ENCODE results near the gene CYB561D1. TPM values are rescaled to one million over a fixed set of nuclear protein-coding genes. Genes with fewer than 3 reads are reported as not detected.
A peak's percentile ranks its signal among the peaks of the same experiment; 100 is the strongest.

The CYB561D1 gene
- total RNA-seq, 1 donor, result 10.5 TPM

DNA sequence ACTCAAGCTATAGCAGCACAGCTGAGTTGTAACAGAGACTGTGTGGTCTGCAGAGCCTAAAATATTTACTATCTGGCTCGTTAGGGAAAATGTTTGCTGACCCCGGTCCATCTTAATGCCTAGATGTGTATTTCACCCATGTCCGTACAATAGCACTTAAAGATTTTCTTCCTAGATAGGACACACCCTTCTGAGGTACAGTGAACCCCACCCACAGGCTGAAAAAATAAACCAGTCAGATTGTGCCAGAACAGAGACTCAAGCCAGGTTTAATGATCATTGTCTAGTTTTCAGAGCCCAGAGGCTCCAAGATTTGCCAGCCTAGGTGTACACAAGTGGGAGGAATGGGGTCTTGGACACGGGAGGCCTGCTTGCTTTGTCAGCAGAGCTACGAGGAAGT lies 10.0 kb downstream of the CYB561D1 start:
- H2AFZ ChIP-seq (ENCODE audit: low read length), result no peak overlapping the region
- peak; percentile 19 for DNase-seq (ENCODE audit: insufficient read length, low spot score, missing footprints)
- no peak overlapping the region for H3K4me3 ChIP-seq (ENCODE audit: insufficient read depth, low read length)
- TF ChIP-seq, protein P1, sequence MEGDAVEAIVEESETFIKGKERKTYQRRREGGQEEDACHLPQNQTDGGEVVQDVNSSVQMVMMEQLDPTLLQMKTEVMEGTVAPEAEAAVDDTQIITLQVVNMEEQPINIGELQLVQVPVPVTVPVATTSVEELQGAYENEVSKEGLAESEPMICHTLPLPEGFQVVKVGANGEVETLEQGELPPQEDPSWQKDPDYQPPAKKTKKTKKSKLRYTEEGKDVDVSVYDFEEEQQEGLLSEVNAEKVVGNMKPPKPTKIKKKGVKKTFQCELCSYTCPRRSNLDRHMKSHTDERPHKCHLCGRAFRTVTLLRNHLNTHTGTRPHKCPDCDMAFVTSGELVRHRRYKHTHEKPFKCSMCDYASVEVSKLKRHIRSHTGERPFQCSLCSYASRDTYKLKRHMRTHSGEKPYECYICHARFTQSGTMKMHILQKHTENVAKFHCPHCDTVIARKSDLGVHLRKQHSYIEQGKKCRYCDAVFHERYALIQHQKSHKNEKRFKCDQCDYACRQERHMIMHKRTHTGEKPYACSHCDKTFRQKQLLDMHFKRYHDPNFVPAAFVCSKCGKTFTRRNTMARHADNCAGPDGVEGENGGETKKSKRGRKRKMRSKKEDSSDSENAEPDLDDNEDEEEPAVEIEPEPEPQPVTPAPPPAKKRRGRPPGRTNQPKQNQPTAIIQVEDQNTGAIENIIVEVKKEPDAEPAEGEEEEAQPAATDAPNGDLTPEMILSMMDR (IDR thresholded peaks at IDR 0.05; ENCODE audit: extremely low read depth, low read depth, low read length), result no peak
- no peaks in the 10 kb centered on the region for H3K27me3 ChIP-seq (ENCODE audit: insufficient read depth, low read length)
- H3K27ac ChIP-seq (ENCODE audit: low read depth, low read length), result no peak overlapping the region
- peaks cover 13% of the 10 kb centered on the region for H3K36me3 ChIP-seq (ENCODE audit: insufficient read depth, low read length)
- peaks cover 2% of the 10 kb centered on the region for H3K79me2 ChIP-seq (ENCODE audit: insufficient read depth, low read length)
- peaks cover 12% of the 10 kb centered on the region for H4K20me1 ChIP-seq (ENCODE audit: insufficient read depth, low read length)
- H3K4me2 ChIP-seq (ENCODE audit: insufficient read depth, low read length), result no peak overlapping the region
- H3K4me1 ChIP-seq (ENCODE audit: insufficient read depth, low read length), result no peaks in the 10 kb centered on the region
- no peaks in the 10 kb centered on the region for H3K9me3 ChIP-seq (ENCODE audit: low read depth, low read length)

GRCh38 chr1:109504974-109505373 lies 11.1 kb downstream of the CYB561D1 start:
- no peaks in the 10 kb centered on the region for H3K79me2 ChIP-seq (ENCODE audit: insufficient read depth, low read length)
- H3K27ac ChIP-seq (ENCODE audit: low read depth, low read length), result no peak overlapping the region
- H4K20me1 ChIP-seq (ENCODE audit: insufficient read depth, low read length), result peaks cover 9% of the 10 kb centered on the region
- H3K4me2 ChIP-seq (ENCODE audit: insufficient read depth, low read length), result no peak overlapping the region
- H3K4me1 ChIP-seq (ENCODE audit: insufficient read depth, low read length), result peaks cover 2% of the 10 kb centered on the region
- TF ChIP-seq, protein P1 (IDR thresholded peaks at IDR 0.05; ENCODE audit: extremely low read depth, low read depth, low read length), result no peak
- DNase-seq (ENCODE audit: insufficient read length, low spot score, missing footprints), result peak; percentile 68
- no peaks in the 10 kb centered on the region for H3K27me3 ChIP-seq (ENCODE audit: insufficient read depth, low read length)
- H3K4me3 ChIP-seq (ENCODE audit: insufficient read depth, low read length), result no peak overlapping the region
- peaks cover 13% of the 10 kb centered on the region for H3K36me3 ChIP-seq (ENCODE audit: insufficient read depth, low read length)
- H3K9me3 ChIP-seq (ENCODE audit: low read depth, low read length), result no peaks in the 10 kb centered on the region
- no peak overlapping the region for H2AFZ ChIP-seq (ENCODE audit: low read length)

- Histone ChIP-seq H4K20me1 (ENCODE audit: insufficient read depth, low read length) (no peaks in the 10 kb centered on the region), H3K79me2 (ENCODE audit: insufficient read depth, low read length) (no peaks in the 10 kb centered on the region), H3K36me3 (ENCODE audit: insufficient read depth, low read length) (no peaks in the 10 kb centered on the region), H3K27me3 (ENCODE audit: insufficient read depth, low read length) (peaks cover 11% of the 10 kb centered on the region), H2AFZ (ENCODE audit: low read length) (no peak overlapping the region), H3K4me2 (ENCODE audit: insufficient read depth, low read length) (peak overlapping the region; percentile 94), H3K9me3 (ENCODE audit: low read depth, low read length) (no peaks in the 10 kb centered on the region), H3K4me1 (ENCODE audit: insufficient read depth, low read length) (peaks cover 7% of the 10 kb centered on the region), H3K4me3 (ENCODE audit: insufficient read depth, low read length) (no peak overlapping the region), H3K27ac (ENCODE audit: low read depth, low read length) (no peak overlapping the region)
- TF ChIP-seq, protein P1 (IDR thresholded peaks at IDR 0.05; ENCODE audit: extremely low read depth, low read depth, low read length), result no peak
- peak; percentile 83 for DNase-seq (ENCODE audit: insufficient read length, low spot score, missing footprints)
Measured at GRCh38 chr1:109508001-109508872, 14.3 kb downstream of the CYB561D1 start.

- Histone ChIP-seq H3K36me3 (ENCODE audit: insufficient read depth, low read length) (no peaks in the 10 kb centered on the region), H3K4me2 (ENCODE audit: insufficient read depth, low read length) (peak overlapping the region; percentile 94), H2AFZ (ENCODE audit: low read length) (peak overlapping the region; percentile 51), H3K9me3 (ENCODE audit: low read depth, low read length) (no peaks in the 10 kb centered on the region), H3K79me2 (ENCODE audit: insufficient read depth, low read length) (no peaks in the 10 kb centered on the region), H3K27ac (ENCODE audit: low read depth, low read length) (no peak overlapping the region), H3K4me1 (ENCODE audit: insufficient read depth, low read length) (peaks cover 7% of the 10 kb centered on the region), H4K20me1 (ENCODE audit: insufficient read depth, low read length) (no peaks in the 10 kb centered on the region), H3K4me3 (ENCODE audit: insufficient read depth, low read length) (peak overlapping the region; percentile 77), H3K27me3 (ENCODE audit: insufficient read depth, low read length) (peaks cover 11% of the 10 kb centered on the region)
- peak; percentile 71 for DNase-seq (ENCODE audit: insufficient read length, low spot score, missing footprints)
- TF ChIP-seq, protein P1 (IDR thresholded peaks at IDR 0.05; ENCODE audit: extremely low read depth, low read depth, low read length), result no peak
Measured at GRCh38 chr1:109508873-109509175, 14.9 kb downstream of the CYB561D1 start.

All from osteoblast (primary cell).